Smooth muscle cell of the coronary artery (primary cell): ENCODE measurements around the gene TRIM51G. TPM values are rescaled to one million over a fixed set of nuclear protein-coding genes. Genes with fewer than 3 reads are reported as not detected.

Source experiments
- total RNA-seq: library from RNA; depleted of rRNA; stranded (reverse); fragments of >200 nt; gene quantifications from 2 replicates; pipeline ENCODE4 v1.2.3, GENCODE V29; 2014; ENCODE audit warnings: low replicate concordance

Gene TRIM51G
- total RNA-seq: not detected in 2 replicates

GRCh38 chr11:48983785-48984184, at the start of gene TRIM51G:
TRIM51G (minus strand) TSS chr11:48983885; CDS start chr11:48981695, 2,190 bp downstream.

GRCh38 chr11:49028523-49028922, 44.8 kb upstream of the TRIM51G start, which contains the start of gene TRIM49B:
TRIM49B (plus strand) TSS chr11:49028823; CDS start chr11:49031600, 2,777 bp downstream.

Other genes with a start within 250 kb of the TRIM51G start
- gene TRIM49B, start 44.9 kb upstream of the TRIM51G start, total RNA-seq: not detected in 2 replicates
- 0.08 TPM in 1 of 2 replicates, not detected in the other for gene TRIM64C, start 75.2 kb upstream of the TRIM51G start, total RNA-seq
- gene FOLH1, start 224.7 kb upstream of the TRIM51G start, total RNA-seq: 0.12 TPM in 1 of 2 replicates, not detected in the other